Measurements from ENCODE around the gene B3GLCT. TPM values are rescaled to one million over a fixed set of nuclear protein-coding genes. Genes with fewer than 3 reads are reported as not detected.

B3GLCT gene
- total and polyA plus RNA-seq, 4 donors = 1.5 to 3.6 (median 2.2) TPM

GRCh38 chr13:31367410-31367809, 167.6 kb downstream of the B3GLCT start:
- peaks cover 0 to 4% (median 0%) of the 10 kb centered on the region in 4 donors for H3K27me3 ChIP-seq (ENCODE audit: control insufficient read depth in 4 of 4, insufficient read depth in 4 of 4, low read length in 3 of 4)
- no peak overlapping the region for H3K4me3 ChIP-seq (ENCODE audit: low read depth in 1 of 3, low read length in 3 of 3)
- TF ChIP-seq HNF4A (conservative IDR thresholded peaks at IDR 0.05) (no peak), SP1 (IDR thresholded peaks at IDR 0.05) (no peak), RAD21 (IDR thresholded peaks at IDR 0.05) (no peak), EGR1 (IDR thresholded peaks at IDR 0.05; ENCODE audit: low read depth in 2 of 2) (no peak), TAF1 (conservative IDR thresholded peaks at IDR 0.05) (no peak), JUND (IDR thresholded peaks at IDR 0.05) (no peak), FOXA2 (IDR thresholded peaks at IDR 0.05) (no peak), RXRA (IDR thresholded peaks at IDR 0.05) (no peak)
- TF ChIP-seq, protein P1, sequence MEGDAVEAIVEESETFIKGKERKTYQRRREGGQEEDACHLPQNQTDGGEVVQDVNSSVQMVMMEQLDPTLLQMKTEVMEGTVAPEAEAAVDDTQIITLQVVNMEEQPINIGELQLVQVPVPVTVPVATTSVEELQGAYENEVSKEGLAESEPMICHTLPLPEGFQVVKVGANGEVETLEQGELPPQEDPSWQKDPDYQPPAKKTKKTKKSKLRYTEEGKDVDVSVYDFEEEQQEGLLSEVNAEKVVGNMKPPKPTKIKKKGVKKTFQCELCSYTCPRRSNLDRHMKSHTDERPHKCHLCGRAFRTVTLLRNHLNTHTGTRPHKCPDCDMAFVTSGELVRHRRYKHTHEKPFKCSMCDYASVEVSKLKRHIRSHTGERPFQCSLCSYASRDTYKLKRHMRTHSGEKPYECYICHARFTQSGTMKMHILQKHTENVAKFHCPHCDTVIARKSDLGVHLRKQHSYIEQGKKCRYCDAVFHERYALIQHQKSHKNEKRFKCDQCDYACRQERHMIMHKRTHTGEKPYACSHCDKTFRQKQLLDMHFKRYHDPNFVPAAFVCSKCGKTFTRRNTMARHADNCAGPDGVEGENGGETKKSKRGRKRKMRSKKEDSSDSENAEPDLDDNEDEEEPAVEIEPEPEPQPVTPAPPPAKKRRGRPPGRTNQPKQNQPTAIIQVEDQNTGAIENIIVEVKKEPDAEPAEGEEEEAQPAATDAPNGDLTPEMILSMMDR (IDR thresholded peaks at IDR 0.05; ENCODE audit: low read depth, low read length, missing input control) = no peak
- TF ChIP-seq, protein P2, sequence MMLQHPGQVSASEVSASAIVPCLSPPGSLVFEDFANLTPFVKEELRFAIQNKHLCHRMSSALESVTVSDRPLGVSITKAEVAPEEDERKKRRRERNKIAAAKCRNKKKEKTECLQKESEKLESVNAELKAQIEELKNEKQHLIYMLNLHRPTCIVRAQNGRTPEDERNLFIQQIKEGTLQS (IDR thresholded peaks at IDR 0.05) = no peak
- TF ChIP-seq, protein P3, sequence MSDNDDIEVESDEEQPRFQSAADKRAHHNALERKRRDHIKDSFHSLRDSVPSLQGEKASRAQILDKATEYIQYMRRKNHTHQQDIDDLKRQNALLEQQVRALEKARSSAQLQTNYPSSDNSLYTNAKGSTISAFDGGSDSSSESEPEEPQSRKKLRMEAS (IDR thresholded peaks at IDR 0.05) = no peak
- no peak for DNase-seq (ENCODE audit: low spot score)
- H3K36me3 ChIP-seq (ENCODE audit: control insufficient read depth in 4 of 4, insufficient read depth in 3 of 4, low read depth in 1 of 4, low read length in 3 of 4) = no peaks in the 10 kb centered on the region
- H3K9ac ChIP-seq (ENCODE audit: low read depth in 1 of 2, low read length in 2 of 2) = no peak overlapping the region
- no peak overlapping the region for H3K27ac ChIP-seq (ENCODE audit: low read depth in 1 of 2, low read length in 2 of 2)
- WGBS = 83% methylated on average over 2 of the region's 2 CpGs
- no peaks in the 10 kb centered on the region for H3K4me1 ChIP-seq (ENCODE audit: control insufficient read depth in 4 of 4, insufficient read depth in 4 of 4, low read length in 3 of 4)
- H3K9me3 ChIP-seq (ENCODE audit: control insufficient read depth in 4 of 4, low read length in 3 of 4) = peaks cover 2 to 9% (median 6%) of the 10 kb centered on the region in 4 donors

- no peaks in the 10 kb centered on the region for H3K36me3 ChIP-seq (ENCODE audit: control insufficient read depth in 4 of 4, insufficient read depth in 3 of 4, low read depth in 1 of 4, low read length in 3 of 4)
- no peak overlapping the region for H3K27ac ChIP-seq (ENCODE audit: low read depth in 1 of 2, low read length in 2 of 2)
- H3K9me3 ChIP-seq (ENCODE audit: control insufficient read depth in 4 of 4, low read length in 3 of 4) = peaks cover 2 to 9% (median 6%) of the 10 kb centered on the region in 4 donors
- no peak for DNase-seq (ENCODE audit: low spot score)
- no peak for TF ChIP-seq NR2F2 (IDR thresholded peaks at IDR 0.05)
- TF ChIP-seq, protein P1 (IDR thresholded peaks at IDR 0.05; ENCODE audit: low read depth, low read length, missing input control) = no peak
- no peak for TF ChIP-seq JUND (IDR thresholded peaks at IDR 0.05)
- no peak for TF ChIP-seq SP1 (IDR thresholded peaks at IDR 0.05)
- TF ChIP-seq TAF1 (conservative IDR thresholded peaks at IDR 0.05) = no peak
- no peak for TF ChIP-seq HNF4A (conservative IDR thresholded peaks at IDR 0.05)
- TF ChIP-seq YY1 (IDR thresholded peaks at IDR 0.05) = no peak
- no peak for TF ChIP-seq FOXA2 (IDR thresholded peaks at IDR 0.05)
- TF ChIP-seq GABPA (IDR thresholded peaks at IDR 0.05 in 1 of 2, conservative IDR thresholded peaks at IDR 0.05 in 1 of 2) = no peak
- TF ChIP-seq ZBTB33 (IDR thresholded peaks at IDR 0.05) = no peak
- TF ChIP-seq FOXA1 (IDR thresholded peaks at IDR 0.05) = no peak
- no peak for TF ChIP-seq RXRA (IDR thresholded peaks at IDR 0.05)
- TF ChIP-seq HNF4G (IDR thresholded peaks at IDR 0.05) = no peak
- TF ChIP-seq REST (IDR thresholded peaks at IDR 0.05) = no peak
- TF ChIP-seq, protein P2 (IDR thresholded peaks at IDR 0.05) = no peak
- TF ChIP-seq, protein P3 (IDR thresholded peaks at IDR 0.05) = no peak
- no peak overlapping the region for H3K4me3 ChIP-seq (ENCODE audit: low read depth in 1 of 3, low read length in 3 of 3)
- no peak overlapping the region for H3K9ac ChIP-seq (ENCODE audit: low read depth in 1 of 2, low read length in 2 of 2)
- peaks cover 0 to 2% (median 0%) of the 10 kb centered on the region in 4 donors for H3K27me3 ChIP-seq (ENCODE audit: control insufficient read depth in 4 of 4, insufficient read depth in 4 of 4, low read length in 3 of 4)
- H3K4me1 ChIP-seq (ENCODE audit: control insufficient read depth in 4 of 4, insufficient read depth in 4 of 4, low read length in 3 of 4) = no peaks in the 10 kb centered on the region
Measured at GRCh38 chr13:31369213-31369612, 169.4 kb downstream of the B3GLCT start.

Data from liver (tissue), 9 donors.